NCI-H748 (cell line): Measurements from ENCODE around the gene PSTPIP1.

Experiments used
- DNase-seq: peaks from one replicate; lab custom pipeline; 2025; ENCODE audit not compliant: unreplicated experiment; lab: John Stamatoyannopoulos, UW

The PSTPIP1 gene

DNA sequence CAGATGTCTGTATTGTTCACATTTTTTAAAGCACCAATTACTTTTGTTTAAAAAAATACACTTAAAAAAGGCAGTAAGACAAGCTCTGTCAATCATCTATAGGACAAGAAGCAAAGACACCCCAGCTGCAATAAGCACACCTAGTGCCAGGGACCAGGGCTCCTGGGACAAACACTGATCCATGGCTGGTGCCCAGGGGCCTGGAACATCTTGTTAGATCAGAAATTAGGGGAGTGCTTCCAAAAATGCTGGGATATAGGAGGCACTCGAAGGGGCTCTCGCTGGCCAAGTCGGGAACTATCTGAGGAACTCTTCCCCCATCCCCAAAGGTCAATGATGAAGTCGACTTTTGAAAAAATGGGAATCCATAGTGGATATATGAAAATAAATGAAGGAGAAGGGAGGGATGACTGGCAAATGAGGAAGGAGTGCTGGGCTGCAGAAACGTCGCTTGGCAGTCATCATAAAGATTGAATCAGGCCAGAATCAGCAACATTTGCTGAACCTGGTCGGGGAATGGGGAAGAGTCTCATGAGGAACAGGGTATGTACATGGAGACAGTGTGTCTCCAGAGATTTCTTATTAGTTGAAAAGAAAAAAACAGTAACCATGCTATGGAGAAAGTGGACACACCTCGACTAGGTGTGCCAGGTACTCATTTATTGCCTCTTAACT lies 47.5 kb downstream of the PSTPIP1 start:
- no peak for DNase-seq

GRCh38 chr15:77042955-77043920 lies 48.3 kb downstream of the PSTPIP1 start:
- DNase-seq, result no peak

GRCh38 chr15:77044228-77045042 lies 49.5 kb downstream of the PSTPIP1 start:
- DNase-seq, result no peak

- no peak for DNase-seq
Observed at GRCh38 chr15:77045985-77046384, 51.1 kb downstream of the PSTPIP1 start.

DNA sequence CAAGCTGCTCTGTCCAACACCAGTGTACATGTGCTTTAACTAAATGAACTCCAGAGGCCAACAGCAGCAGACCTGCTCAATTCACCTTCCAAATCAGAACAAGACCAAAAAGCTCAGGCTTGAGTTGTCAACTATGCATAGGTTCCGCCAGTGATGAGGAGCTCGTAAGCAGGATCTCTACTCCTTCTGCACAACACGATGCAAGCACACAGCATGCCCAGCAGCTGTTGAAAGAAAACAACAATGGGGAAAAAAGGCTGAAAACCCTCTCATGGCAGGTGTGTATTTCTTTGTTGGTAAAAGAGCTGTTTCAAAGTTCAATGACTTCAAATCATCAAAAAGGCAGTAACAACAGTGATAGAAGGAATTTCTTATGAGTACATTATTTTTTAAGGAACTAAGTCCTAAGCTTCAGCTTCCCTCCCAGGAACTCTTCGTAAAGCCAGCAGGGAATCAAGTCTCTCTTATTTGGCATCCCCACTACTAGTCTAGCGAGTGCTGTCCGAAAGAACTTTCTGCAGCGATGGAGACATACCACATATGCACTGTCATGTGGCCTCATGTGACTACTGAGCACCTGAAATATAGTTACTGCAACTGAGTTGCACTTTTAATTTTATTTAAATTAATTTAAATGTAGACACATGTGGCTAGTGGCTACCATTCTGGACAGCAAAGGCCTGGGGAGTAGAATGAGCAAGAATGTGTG lies 51.9 kb downstream of the PSTPIP1 start:
- DNase-seq, result no peak

DNA sequence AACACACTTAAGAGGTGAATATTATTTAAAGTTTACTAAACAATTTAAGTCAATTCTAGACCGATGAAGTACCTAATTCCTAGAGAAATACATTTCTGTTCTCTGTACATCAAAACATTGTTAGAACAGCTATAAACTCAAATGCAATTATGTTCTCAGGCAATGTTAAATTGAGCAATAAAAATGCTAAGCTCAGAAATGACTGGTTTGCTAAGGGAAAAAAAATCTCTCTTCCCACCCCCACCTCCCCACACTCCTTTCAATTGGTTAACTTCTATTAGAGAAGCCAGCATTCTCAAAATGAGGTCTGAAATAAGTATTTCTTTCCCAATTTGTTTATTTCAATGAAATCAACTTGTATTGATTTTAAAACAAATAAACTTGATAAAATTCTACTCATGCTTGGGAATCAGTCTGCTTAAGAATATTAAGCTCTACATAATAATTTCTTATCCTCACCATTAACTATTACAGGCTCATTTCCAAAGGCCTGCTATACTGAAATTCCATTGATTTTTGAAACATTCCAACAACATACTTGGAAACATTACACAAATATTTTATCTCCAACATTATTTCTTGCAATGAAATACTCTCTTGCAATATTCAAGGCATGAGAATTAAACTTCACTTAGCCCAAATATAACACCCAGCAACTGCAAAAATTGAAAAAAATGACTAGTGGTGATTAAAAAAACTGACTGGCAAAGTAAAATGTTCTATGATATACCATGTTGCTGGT lies 53.4 kb downstream of the PSTPIP1 start:
- DNase-seq, result no peak

- no peak for DNase-seq
Observed at GRCh38 chr15:77052556-77052955, 57.6 kb downstream of the PSTPIP1 start.

GRCh38 chr15:77053709-77054108 lies 58.8 kb downstream of the PSTPIP1 start:
- DNase-seq, result no peak

GRCh38 chr15:77057072-77057471 lies 62.1 kb downstream of the PSTPIP1 start:
- DNase-seq, result no peak

DNA sequence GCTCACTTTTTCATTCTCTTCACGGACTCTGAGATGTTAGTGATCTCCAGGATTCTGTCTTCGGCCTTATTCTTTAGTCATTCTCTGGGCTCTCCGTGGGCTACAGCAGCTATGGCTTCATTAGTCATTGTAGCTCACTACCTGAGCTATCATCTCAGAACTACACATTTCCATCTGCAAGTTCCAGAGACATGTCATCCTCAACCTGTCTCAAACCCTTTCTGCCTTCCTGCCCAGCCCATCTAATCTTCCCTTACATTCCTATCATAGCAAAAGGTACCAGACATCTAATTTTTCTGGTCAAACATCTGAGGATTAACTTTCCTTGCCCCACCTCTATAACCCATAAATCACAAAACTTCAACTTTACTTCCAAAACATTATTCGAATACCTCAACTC lies 62.8 kb downstream of the PSTPIP1 start:
- no peak for DNase-seq

- DNase-seq, result no peak
Observed at GRCh38 chr15:77058468-77058867, 63.5 kb downstream of the PSTPIP1 start.

DNA sequence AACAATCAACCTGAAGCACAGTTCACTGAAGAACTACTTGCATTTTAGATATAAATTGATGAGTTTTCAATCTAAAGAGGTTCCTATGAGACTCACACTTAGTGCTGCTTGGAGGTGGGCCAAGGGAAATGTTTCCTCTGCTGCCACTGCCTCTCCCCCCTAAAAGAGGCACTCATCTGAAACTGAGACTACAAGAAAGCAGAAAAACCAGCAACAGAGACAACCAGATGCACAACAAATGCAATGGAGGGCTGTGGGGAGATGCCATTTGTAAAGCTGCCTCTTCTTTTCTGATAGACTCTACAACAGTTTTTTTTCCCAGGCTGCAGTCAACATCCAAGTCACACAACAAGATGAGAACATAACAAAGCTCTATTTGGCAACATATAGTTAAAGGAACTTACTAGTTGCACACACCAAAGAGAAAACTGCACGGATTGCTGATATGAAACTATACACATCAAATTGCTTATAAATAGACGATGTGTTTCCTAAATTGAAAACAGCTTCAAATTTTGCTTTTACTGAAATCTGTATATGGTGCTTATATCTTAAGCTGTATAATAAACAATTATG lies 64.9 kb downstream of the PSTPIP1 start:
- no peak for DNase-seq

DNA sequence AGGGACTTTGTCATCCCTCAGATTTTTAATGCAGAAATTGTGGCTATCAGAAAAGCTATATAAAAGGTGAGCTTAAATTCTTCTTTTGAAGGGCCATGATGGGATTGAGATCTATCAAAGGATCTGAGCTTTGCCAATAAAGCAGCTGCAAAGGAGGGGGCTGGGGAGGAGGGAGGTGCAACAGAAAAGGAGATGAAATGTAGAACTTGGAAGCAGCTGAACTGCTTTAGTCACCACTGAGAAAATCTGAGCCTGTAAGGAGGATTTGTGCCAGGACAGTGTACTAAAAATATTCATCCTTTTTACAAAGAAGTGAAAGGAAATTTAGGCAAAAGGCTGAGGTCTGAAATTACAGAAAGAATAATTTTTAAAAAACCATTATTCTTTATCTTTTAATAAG lies 65.6 kb downstream of the PSTPIP1 start:
- DNase-seq, result no peak

- DNase-seq, result no peak
Observed at GRCh38 chr15:77063249-77063648, 68.3 kb downstream of the PSTPIP1 start.

GRCh38 chr15:77064063-77064462 lies 69.1 kb downstream of the PSTPIP1 start:
- no peak for DNase-seq

DNA sequence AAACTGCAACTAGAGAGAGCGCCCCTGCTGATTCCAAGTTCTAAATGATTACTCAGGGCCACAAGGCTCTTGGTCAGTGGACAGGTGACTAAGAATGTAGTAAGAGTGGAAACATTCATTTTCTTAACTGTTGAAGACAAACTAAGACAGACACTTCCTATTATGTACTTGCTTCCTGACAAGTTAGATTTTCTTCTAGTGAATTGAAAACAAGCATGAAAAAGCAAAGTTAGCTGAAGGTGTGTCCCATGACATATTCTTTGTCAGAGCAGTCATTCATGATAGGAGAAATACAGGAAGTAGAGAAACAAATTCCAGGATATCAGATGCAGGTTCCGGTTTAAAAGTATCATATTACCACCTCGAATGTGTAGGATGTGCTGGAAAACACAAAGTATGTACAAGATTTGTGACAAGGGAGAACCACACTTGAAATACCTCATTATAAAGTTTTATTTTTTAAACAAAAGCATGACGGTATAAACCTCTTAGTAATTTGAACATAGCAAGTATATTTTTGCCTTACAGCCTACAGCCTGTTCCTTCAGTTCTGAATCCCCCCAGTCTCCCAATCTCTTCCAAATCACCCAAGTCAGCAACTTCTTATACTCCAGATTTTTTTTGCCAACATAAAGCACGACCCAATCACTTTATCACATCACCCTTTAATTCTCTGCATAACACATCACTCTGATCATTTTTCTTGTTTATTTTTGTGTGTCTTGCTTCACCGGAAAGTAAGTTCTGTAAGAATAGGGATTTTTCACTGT lies 69.8 kb downstream of the PSTPIP1 start:
- no peak for DNase-seq

DNA sequence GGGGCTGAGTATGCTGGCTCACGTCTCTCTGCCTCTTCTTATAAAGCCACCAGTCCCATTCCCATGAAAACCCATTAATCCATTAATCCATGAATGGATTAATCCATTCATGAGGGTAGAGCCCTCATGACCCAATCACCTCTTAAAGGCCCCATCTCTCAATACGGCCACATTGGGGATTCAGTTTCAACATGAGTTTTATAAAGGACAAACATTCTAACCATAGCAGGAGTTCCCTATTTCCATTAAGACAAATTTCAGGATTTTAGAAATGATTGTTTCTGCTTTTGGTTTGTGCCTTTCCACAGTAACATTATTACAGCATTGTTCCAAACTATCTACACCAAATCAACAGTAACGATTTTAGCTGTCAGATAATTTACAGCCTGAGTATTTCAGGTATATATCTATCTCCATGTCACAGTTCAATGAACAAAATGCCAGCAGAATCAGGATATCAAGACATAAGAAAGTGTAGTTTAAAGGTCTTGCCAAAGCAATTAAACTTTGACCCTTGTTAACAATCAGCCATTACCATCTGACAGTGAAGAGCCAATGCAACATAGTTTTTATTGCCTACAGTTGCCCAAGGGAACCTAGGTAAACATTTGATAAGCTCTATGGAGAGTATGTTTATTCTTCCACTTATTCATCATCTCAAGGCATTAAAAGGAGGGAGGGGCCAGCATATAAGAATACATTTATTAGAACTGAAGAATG lies 72.2 kb downstream of the PSTPIP1 start:
- DNase-seq, result peak; percentile 14

DNA sequence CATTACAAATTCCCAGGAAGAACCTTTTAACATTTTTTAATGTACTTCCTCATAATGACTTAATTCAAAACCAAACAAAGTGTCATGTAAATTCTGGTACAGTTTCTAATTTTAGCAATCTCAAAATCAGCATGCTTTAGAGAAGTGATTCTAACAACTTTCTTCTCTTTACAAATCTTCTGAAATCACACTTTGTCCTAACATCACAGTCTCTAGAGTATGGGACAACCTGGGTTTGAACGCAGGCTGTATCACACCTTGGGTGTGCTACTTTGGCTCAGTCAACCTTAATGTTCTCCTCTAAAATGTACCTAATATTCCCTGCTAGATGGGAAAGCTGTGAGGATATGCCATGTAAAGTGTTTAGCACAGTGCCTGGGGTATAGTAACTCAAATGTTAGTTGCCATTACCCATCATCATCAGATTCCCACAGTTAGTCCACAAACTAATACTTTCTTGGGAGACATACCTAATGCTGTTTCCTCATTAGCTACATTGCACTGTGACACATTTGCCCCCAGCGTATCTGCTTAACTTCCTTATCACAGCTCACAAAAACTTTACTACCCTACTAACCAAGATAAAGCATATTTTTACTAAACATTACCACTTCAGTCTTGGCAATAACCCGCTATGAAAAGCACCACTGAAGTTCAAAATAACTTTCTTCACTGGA lies 72.9 kb downstream of the PSTPIP1 start:
- no peak for DNase-seq
